Neural cell (in vitro differentiated cells): ENCODE data around the gene FOXK1. TPM values are rescaled to one million over a fixed set of nuclear protein-coding genes. Genes with fewer than 3 reads are reported as not detected.

ENCODE experiments used
- H2AFZ ChIP-seq: fragments of 200-600, 300-800 bp; sonication (generic), shearing (Covaris generic); 2 replicates; pipeline ENCODE4 v1.6.0; 2014; ENCODE audit warnings: low read depth, mild to moderate bottlenecking, antibody characterized with exemption, low read length, moderate library complexity
- H3F3A ChIP-seq: fragments of 200-600 bp; shearing (Covaris generic); 2 replicates; pipeline ENCODE4 v1.6.1; 2016; ENCODE audit warnings: mild to moderate bottlenecking, moderate library complexity, mixed read lengths, antibody characterized with exemption, low read length; ENCODE audit not compliant: insufficient read depth, poor library complexity, severe bottlenecking
- H3K27ac ChIP-seq: fragments of 200-600, 300-800 bp; sonication (generic), shearing (Covaris generic); 2 replicates; pipeline ENCODE4 v1.5.1; 2014; ENCODE audit warnings: mild to moderate bottlenecking, low read length, moderate library complexity
- H3K27me3 ChIP-seq: fragments of 300-800, 200-600 bp; sonication (generic), shearing (Covaris generic); 2 replicates; pipeline ENCODE4 v1.6.0; 2014; ENCODE audit warnings: mild to moderate bottlenecking, low read depth, low read length, moderate library complexity; ENCODE audit not compliant: insufficient read depth
- H3K36me3 ChIP-seq: fragments of 300-800, 200-600 bp; sonication (generic), shearing (Covaris generic); 2 replicates; pipeline ENCODE4 v1.5.1; 2014; ENCODE audit warnings: mild to moderate bottlenecking, antibody characterized with exemption, low read length, moderate library complexity; ENCODE audit not compliant: insufficient read depth
- H3K4me2 ChIP-seq: fragments of 300-800, 200-600 bp; sonication (generic), shearing (Covaris generic); 2 replicates; pipeline ENCODE4 v1.6.0; 2014; ENCODE audit warnings: mild to moderate bottlenecking, low read length
- H3K4me3 ChIP-seq: fragments of 300-800, 200-600 bp; sonication (generic), shearing (Covaris generic); 2 replicates; pipeline ENCODE4 v1.5.1; 2014; ENCODE audit warnings: mild to moderate bottlenecking, low read length, moderate library complexity
- H3K79me2 ChIP-seq: fragments of 200-600 bp; shearing (Covaris generic); replicated peaks from 2 replicates; pipeline ENCODE4 v1.6.0; 2014; ENCODE audit warnings: mild to moderate bottlenecking, low read length, moderate library complexity; ENCODE audit not compliant: insufficient read depth
- H3K9ac ChIP-seq: fragments of 300-800, 200-600 bp; sonication (generic), shearing (Covaris generic); 2 replicates; pipeline ENCODE4 v1.6.1; 2016; ENCODE audit warnings: mild to moderate bottlenecking, low read length, mixed read lengths
- H3K9me2 ChIP-seq: fragments of 200-600 bp; shearing (Covaris generic); 2 replicates; pipeline ENCODE4 v1.6.1; 2016; ENCODE audit warnings: mild to moderate bottlenecking, low read length, mixed read lengths; ENCODE audit not compliant: insufficient read depth
- H3K9me3 ChIP-seq: fragments of 200-600, 300-800 bp; sonication (generic), shearing (Covaris generic); 2 replicates; pipeline ENCODE4 v1.6.1; 2016; ENCODE audit warnings: mild to moderate bottlenecking, mixed run types, low read length, moderate library complexity, mixed read lengths
- H4K20me1 ChIP-seq: fragments of 200-600 bp; shearing (Covaris generic); 2 replicates; pipeline ENCODE4 v1.6.1; 2016; ENCODE audit warnings: mild to moderate bottlenecking, mixed run types; ENCODE audit not compliant: insufficient read depth
- CTCF ChIP-seq: fragments of 450-650 bp; IDR thresholded peaks from 2 replicates; pipeline ENCODE4 v1.5.1; 2014; ENCODE audit warnings: antibody characterized with exemption, mild to moderate bottlenecking, moderate library complexity; ENCODE audit not compliant: poor library complexity, severe bottlenecking
- EP300 ChIP-seq: fragments of 450-650 bp; conservative IDR thresholded peaks from 2 replicates; pipeline ENCODE4 v1.6.1; 2014; ENCODE audit warnings: antibody characterized with exemption, mild to moderate bottlenecking, moderate library complexity; ENCODE audit not compliant: poor library complexity, severe bottlenecking
- EZH2 ChIP-seq: fragments of 200-600, 300-800 bp; shearing (Covaris generic), sonication (generic); IDR thresholded peaks from 2 replicates; pipeline ENCODE4 v1.6.1; 2014; ENCODE audit warnings: antibody characterized with exemption, low read length, borderline replicate concordance, mild to moderate bottlenecking; ENCODE audit not compliant: insufficient read depth, poor library complexity, severe bottlenecking
- MXI1 ChIP-seq: fragments of 450-650 bp; conservative IDR thresholded peaks from 2 replicates; pipeline ENCODE4 v1.6.1; 2014; ENCODE audit warnings: antibody characterized with exemption, mild to moderate bottlenecking; ENCODE audit not compliant: poor library complexity, severe bottlenecking
- POLR2AphosphoS5 ChIP-seq: IDR thresholded peaks from 2 replicates; pipeline ENCODE4 v1.6.1; 2012
- RAD21 ChIP-seq: fragments of 450-650 bp; conservative IDR thresholded peaks from 2 replicates; pipeline ENCODE4 v1.6.1; 2014; ENCODE audit warnings: antibody characterized with exemption, mild to moderate bottlenecking, moderate library complexity
- REST ChIP-seq: IDR thresholded peaks from 2 replicates; pipeline ENCODE4 v1.6.1; 2012; ENCODE audit warnings: borderline replicate concordance
- SMC3 ChIP-seq: fragments of 450-650 bp; conservative IDR thresholded peaks from 2 replicates; pipeline ENCODE4 v1.6.1; 2014; ENCODE audit warnings: antibody characterized with exemption, mild to moderate bottlenecking, moderate library complexity; ENCODE audit not compliant: poor library complexity
- TAF1 ChIP-seq: IDR thresholded peaks from 2 replicates; pipeline ENCODE4 v1.6.1; 2012; ENCODE audit warnings: low read depth
- polyA plus RNA-seq: library from polyadenylated mRNA; depleted of rRNA; stranded (reverse); fragments of >200 nt; gene quantifications from 2 replicates; pipeline ENCODE4 v1.2.3, GENCODE V29; 2014

Gene FOXK1
- polyA plus RNA-seq, 1 donor from 2014 or later = 7.4 TPM

DNA sequence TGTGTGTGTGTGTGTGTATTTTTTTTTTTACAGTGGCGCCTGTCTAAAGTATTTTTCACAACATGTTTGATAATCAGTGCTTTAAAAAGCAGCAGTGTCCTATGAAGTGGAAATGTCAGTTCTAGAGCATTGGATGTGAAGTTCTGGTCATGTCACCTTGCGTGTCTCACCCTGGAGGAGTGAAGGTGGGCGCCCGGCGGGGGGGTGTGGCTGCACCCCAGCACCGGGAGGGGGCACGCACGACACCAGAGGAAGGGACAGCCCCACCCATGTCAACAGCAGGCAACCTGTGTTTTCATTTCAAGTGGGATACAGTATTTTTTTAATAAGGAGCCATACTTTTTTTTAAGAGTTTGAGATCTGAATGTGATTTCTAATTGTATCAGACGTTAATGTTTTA is 88.8 kb downstream of the FOXK1 start:
- H3K9me2 ChIP-seq = no peaks in the 10 kb centered on the region
- H3K79me2 ChIP-seq = peaks cover under 1% of the 10 kb centered on the region
- no peaks in the 10 kb centered on the region for H3K27me3 ChIP-seq
- TF ChIP-seq TAF1 (no peak), REST (no peak), EP300 (no peak), MXI1 (no peak), RAD21 (no peak), SMC3 (no peak), POLR2AphosphoS5 (no peak), EZH2 (no peak), CTCF (no peak)
- no peak overlapping the region for H3K9ac ChIP-seq
- no peak overlapping the region for H2AFZ ChIP-seq
- no peaks in the 10 kb centered on the region for H4K20me1 ChIP-seq
- H3K4me3 ChIP-seq = no peak overlapping the region
- H3K27ac ChIP-seq = no peak overlapping the region
- no peak overlapping the region for H3K4me2 ChIP-seq
- H3F3A ChIP-seq = no peaks in the 10 kb centered on the region
- H3K36me3 ChIP-seq = no peaks in the 10 kb centered on the region
- no peaks in the 10 kb centered on the region for H3K9me3 ChIP-seq

DNA sequence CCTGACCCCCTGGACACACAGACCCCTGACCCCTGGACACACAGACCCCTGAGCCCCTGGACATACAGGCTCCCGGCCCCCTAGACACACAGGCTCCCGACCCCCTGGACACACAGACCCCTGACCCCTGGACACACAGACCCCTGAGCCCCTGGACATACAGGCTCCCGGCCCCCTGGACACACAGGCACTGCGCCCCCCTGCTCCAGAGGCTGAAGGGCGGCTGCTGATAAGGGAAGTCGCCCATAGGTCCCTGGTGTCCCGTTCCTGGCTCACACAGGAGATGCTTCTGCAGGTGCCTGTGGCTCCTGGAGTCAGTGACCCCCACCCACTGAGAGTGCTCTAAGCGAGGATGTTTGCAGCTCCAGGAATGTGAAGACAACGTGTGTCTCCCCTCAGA is 89.6 kb downstream of the FOXK1 start:
- H3K79me2 ChIP-seq = peaks cover 9% of the 10 kb centered on the region
- no peaks in the 10 kb centered on the region for H3K36me3 ChIP-seq
- H3K27me3 ChIP-seq = no peaks in the 10 kb centered on the region
- no peak overlapping the region for H2AFZ ChIP-seq
- no peaks in the 10 kb centered on the region for H3F3A ChIP-seq
- H3K4me2 ChIP-seq = no peak overlapping the region
- H3K9ac ChIP-seq = no peak overlapping the region
- H3K9me2 ChIP-seq = no peaks in the 10 kb centered on the region
- no peaks in the 10 kb centered on the region for H3K9me3 ChIP-seq
- no peaks in the 10 kb centered on the region for H4K20me1 ChIP-seq
- no peak overlapping the region for H3K27ac ChIP-seq
- TF ChIP-seq EZH2 (no peak), POLR2AphosphoS5 (no peak), MXI1 (no peak), TAF1 (no peak), SMC3 (no peak), EP300 (no peak), RAD21 (no peak), REST (no peak), CTCF (no peak)
- H3K4me3 ChIP-seq = no peak overlapping the region
